Head of caudate nucleus (tissue), 42 donors: ENCODE results near the gene FABP6.
"Not testable (repeated sequence)": the region's sequence is repeated elsewhere in the genome, so short reads cannot be mapped to it uniquely, and the experiment has no call there.

Experiments used
- DNase-seq, 42 donors: peaks; one replicate each; pipeline versions ENCODE4 v3.0.0 to v3.0.0-alpha.2; 2020 to 2021; ENCODE audit warnings: mixed read lengths in 7 of 42
- intact Hi-C: fragments of 100-400 bp; cut with DNase I; formaldehyde crosslinking; loops from one replicate; pipeline ENCODE4 v1.15.0; 2022

Gene FABP6

DNA sequence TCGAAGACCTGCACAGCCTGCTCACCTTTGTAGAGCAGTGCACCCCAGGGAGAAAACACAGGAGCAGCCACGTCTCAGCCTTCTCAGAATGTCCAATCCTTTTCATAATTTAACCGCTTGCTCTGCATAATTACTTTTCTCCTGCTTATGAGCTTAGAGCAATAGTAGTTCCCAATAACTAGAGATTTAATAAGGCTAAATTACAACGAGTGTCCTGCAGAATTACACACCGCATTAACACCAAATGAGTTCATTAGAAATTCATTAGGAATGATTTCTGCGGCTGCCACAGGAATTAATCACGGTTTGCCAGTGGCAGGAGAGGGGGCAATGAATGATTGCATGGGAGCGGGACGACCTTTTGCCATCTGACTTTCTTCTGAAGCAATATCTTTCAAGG lies 18.7 kb upstream of the FABP6 start:
- intact Hi-C loops = no loop called here
- no peak for DNase-seq

DNA sequence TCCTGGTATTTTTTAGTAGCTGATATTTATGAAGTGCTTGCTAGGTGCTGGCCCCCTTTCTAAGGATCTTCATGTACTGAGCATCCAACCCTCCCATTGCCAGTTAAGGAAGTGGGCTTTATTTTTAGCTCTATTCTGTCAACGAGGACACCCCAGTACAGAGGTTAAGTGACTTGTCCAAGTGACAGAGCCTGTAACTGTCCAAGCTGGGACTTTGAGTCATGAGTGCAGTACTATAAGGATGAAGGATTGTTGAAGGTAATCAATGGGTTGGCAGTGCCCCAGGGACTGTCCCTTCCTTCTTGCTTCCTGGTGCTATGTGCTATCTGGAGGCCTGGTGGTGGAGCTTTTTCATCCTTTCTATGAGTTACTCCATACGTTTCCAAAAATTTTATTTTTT lies 18.0 kb upstream of the FABP6 start:
- intact Hi-C loops = no loop called here
- DNase-seq = no peak

DNA sequence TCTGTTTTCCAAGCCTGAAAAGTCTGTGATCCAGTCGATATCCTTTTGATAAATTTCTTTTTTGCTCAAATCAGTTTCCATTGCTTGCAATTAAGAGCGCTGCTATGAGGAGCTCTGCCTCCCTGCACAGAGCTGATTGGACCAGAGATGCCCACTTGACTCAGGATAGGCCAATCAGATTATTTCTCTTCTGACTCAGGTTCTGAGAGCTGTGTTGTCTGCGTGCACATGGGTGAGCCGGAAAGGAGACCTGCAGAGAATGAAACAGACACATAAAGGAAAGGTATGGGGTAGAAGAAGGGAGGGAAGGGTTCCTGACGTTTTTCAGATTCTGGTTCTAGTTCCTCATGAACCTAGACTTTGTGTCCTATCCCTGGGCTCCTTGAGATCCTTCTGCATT lies 15.8 kb upstream of the FABP6 start:
- intact Hi-C loops = no loop called here

DNA sequence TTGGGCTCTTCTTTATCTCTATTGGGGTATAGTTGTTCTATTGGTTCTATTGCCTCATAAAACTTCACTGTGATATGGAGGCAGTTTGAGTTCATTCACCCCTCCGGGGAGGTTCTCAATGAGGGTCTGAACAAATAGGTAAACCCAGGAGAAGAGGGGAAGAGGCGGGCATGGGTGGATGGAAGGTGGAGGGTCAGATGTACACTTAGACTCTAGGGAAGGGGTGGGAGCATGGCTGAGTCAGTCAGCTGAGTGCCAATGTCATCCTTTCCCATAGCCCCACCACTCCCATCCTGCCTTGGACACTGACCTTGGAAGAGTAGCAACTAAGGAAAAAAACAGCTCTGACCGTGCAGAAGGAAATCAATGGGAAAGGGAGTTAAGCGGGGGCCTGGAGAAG lies 9.9 kb upstream of the FABP6 start:
- DNase-seq = no peak
- intact Hi-C loops = no loop called here

More for the DNA sequence above, 15.8 kb upstream of the FABP6 start:
- peak in 28 of 42 donors; percentile 9 to 65 (median 33) for DNase-seq

DNA sequence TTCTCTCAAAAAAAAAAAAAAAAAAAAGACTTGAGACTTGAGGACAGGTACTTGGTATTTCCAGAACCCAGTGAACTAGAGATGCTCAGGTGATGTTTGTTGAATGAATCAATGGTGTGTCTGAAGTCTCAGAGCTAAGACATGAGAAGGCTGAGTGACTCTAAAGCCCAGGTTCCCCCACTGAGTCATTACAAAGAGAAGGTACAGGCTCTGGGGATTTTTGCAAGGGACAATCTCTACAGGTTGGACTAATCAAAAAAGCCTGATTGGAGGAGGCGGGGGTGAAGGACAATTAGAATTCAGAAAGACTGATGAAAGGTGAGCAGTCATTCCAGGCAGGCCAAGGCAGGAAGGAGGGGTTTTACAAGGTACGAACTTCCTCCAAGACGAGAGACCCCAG lies 8.2 kb upstream of the FABP6 start:
- no peak for DNase-seq
- intact Hi-C loops = no loop called here

DNA sequence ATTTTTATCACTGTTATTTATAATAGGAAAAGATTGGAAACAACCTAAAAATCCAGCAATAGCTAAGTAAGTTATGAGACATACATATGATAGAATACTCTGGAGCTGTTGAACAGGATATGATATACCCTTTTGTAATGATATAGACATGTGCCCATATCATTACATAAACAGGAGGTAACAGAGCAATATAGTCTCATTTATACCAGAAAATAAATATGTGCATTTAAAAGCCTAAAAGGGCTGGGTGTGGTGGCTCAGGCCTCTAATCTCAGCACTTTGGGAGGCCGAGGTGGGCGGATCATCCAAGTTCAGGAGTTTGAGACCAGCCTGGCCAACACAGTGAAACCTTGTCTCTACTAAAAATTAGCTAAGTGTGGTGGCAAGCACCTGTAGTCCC lies 2.3 kb upstream of the FABP6 start:
- DNase-seq = no peak
- intact Hi-C loops = no loop called here

DNA sequence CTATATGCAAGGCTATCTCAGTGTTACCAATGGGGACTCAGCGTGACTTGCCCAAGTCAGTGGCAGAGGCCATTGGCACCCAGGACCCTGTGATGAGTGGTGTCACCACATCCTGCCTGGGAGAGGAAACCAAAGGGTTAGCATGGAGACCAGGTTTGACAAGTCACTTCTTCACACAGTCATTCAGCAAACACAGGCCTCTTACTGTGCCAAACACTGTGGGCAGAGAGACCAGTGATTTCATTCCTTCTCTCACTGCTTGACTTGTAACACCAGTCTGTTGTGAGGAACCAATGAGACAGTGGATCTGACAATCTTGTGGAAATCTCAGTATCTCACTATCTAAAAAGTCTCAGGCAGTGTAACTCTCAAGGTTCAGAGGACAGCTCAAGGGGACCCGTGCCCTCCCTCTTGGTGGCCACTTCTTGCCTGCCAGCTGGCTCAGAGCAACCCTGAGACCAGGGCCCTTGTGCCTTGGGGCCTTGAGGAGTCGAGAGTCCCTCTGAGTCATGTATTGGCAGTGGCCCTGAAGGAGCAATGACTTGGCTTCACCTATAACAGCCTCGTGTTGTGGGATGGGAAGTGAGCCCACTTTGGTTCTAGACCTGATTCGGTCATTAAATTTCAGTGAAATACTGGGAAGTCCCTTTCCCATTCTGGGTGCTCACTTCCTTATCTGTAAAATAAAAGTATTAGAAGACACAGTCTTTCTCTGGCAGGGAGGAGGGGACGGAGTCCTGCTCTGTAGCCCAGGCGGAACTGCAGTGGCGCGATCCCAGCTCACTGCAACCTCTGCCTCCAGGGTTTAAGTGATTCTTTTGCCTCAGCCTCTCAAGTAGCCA lies 1.6 kb downstream of the FABP6 start:
- peak in 6 of 42 donors; percentile 3 to 56 (median 18) for DNase-seq
- intact Hi-C loops = no loop called here

DNA sequence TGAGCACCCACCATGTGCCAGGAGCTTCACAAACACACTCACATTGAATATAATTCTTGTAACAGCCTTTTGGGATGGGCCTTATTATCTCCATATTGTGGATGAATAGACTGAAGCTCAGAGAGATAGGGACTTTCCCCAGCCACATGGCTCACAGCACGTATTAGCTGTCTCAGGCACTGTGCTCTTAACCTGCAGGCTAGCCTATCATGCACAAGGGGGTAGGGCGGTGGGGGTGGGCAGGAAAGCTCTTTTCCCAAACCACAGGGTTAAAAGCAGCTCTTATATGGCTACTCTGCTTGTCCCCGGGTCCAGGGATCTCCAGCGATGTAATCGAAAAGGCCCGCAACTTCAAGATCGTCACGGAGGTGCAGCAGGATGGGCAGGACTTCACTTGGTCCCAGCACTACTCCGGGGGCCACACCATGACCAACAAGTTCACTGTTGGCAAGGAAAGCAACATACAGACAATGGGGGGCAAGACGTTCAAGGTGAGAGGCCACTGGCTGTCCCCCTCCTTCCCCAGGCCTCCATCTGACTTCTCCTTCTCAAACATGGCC lies 2.6 kb downstream of the FABP6 start:
- intact Hi-C loops = no loop called here
- DNase-seq = no peak

DNA sequence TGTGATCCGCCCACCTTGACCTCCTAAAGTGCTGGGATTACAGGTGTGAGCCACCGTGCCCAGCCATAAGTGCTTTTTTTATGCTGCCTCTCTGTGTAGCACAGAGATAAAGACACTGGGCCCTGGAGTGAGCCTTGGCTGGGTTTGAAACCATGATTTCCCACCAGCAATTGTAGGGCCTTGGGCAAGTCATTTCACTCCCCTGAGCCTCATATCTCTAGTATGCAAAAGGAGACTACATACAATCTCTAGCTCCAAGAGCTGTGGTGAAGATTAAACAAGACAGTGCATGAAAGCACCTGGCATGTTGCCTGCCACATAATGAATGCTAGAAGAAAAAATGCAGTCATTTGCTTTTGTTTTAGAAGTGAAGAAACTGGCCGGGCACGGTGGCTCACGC lies 3.9 kb downstream of the FABP6 start:
- intact Hi-C loops = no loop called here
- DNase-seq = no peak

DNA sequence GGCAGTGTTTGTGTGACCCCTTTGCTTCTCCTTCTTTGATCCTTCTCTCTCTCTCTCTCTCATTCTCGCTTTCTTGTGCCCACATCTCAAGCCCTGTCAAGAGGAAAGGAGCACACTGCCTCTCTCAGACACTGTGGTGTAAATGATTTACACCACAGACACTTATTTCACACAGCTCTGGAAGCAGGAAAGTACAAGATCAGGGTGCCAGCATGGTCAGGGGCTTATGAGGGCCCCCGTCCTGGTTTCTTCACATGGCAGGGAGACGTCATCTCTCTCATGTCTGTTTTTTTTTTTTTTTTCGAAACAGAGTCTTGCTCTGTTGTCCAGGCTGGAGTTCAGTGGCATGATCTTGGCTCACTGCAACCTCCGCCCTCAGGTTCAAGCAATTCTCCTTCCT lies 6.4 kb downstream of the FABP6 start:
- intact Hi-C loops = no loop called here
- no peak for DNase-seq

DNA sequence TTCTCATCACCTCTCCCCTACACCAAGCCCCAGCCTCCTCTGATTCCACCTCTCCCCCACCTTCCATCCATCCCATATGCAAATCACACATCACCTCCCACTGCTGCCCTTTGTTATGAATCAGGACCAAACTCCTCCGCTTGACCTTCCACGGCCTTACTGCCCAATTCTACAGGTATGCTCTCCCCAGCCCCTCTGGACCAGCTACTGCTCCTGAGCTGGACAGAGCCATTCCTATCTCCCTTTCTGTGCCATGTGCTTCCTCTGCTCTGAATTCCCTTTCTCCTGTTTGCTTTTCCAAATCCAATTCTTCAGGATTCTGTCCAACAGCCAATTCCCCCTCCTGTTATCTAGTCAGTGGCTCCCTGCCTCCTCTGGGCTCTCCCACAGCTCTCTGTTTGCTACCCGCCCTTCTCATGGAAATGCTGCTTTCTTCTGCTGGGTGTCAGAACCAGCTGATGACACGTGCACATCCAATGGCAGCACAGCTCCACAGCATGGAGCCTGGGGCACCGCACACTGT lies 8.3 kb downstream of the FABP6 start:
- intact Hi-C loops = no loop called here
- DNase-seq = no peak

DNA sequence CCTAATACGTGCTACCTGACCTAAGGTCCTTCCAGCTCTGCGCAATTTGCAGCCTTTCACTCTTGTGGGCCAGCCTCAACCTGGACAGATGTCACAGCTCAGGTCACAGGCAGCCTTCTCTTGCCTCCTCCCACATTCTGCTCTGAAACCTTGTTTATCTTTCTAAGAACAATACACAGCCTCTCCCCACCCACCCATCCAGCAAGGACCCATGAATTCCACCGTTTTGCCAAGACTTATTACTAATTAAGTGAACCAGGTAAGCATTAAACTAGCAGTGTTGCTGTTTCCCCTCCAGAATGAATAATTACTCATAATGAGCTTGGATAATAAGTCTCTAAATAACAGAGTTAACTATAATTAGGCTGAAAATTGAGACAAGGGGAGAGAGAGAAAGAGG lies 11.0 kb downstream of the FABP6 start:
- DNase-seq = no peak
- intact Hi-C loops = no loop called here

DNA sequence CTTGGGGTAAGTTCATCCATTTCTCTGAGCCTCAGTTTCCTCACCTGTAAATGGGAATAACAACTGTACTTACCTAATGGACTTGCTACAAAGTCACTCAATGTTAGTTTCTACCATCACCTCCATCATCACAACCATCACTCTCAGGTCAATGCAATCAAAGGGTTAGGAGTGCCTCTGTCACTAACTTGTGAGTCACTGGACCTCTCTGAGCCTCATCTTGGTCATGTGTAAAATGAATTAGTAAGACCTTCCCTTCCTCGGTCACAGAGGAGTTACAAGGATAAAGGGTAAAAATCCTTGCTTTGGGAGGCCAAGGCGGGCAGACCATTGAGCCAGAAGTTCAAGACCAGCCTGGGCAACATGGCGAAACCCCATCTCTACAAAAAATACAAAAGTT lies 12.8 kb downstream of the FABP6 start:
- intact Hi-C loops = no loop called here
- DNase-seq = no peak

DNA sequence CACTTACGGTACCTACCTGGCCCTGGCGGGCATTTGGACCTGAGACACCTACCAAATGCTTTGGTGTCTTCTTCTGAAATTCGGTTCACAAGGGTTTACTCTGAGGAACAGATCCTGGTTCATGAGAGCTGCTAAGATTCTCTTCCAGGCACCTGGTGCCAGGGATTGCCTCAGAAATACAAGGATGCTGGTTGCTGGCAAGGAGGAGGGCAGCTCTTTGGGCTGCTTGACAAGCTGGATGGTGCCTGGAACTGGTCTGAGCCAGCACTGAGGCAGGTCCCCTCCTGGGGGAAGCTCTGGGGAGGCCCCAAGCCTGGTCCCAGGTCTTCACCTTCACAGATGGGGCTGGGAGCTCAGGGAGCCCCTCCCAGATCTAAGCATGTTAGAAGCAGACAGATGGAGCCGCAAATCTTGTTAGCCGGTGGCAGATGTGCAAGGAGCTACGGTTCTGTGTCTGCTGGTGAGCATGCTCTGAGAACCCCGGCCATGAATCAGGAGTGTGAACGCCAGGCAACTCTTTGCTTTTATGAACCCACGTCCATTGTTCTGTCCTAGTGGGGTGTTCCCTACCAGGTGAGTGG lies 16.3 kb downstream of the FABP6 start:
- no peak for DNase-seq
- intact Hi-C loops = no loop called here

DNA sequence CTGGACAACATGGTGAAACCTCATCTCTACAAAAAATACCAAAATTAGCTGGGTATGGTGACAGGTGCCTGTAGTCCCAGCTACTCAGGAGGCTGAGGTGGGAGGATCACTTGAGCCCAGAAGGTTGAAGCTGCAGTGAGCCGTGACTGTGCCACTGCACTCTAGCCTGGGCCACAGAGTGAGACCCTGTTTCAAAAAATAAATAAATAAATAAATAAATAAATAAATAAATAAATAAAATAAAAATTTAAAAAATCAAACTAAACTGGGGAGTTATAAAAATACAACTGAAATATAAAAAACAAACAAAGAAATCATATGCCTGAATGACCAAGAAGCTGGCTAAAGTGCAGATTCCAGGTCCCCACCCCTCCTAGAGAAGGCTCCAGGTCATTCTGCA lies 20.3 kb downstream of the FABP6 start:
- DNase-seq, intact Hi-C loops: not testable (repeated sequence)

DNA sequence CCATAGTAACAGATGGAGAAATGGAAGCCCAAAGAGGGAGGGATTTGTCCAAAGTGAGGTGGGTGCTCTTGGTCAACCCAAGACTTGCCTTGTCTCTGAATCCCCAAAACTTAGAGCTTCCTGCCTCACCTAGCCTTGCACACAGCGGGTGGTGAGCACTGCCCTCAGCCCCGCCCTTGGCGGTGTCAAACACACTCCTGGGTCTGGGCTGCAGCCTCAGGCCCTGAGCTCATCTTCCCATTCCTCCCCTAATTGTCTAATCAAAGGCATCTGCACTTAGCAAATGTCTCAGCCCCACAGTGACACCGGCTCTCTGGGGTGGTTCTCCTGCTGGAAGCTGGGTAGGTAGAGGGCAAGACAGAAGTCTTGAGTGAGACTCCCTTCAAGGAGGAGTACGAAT lies 20.9 kb downstream of the FABP6 start:
- intact Hi-C loops = no loop called here

DNA sequence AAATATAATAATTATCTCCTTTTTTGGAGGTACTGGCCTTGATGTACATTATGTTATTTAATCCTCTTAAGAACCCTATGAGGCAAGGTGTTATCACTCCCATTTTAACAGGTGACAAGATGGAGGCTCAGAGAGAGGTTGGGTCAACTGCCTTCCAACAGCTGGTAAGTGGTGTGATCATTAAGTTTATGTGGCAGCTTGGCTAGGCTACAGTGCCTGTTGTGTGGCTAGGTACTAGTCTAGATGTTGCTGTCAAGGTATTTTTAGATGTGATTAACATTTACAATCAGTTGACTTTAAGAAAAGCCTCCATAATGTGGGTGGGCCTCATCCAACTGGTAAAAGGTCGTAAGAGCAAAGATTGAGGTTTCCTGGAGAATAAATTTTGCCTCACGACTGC lies 21.5 kb downstream of the FABP6 start:
- intact Hi-C loops = no loop called here
- DNase-seq = no peak

More for the DNA sequence above, 20.9 kb downstream of the FABP6 start:
- no peak for DNase-seq

DNA sequence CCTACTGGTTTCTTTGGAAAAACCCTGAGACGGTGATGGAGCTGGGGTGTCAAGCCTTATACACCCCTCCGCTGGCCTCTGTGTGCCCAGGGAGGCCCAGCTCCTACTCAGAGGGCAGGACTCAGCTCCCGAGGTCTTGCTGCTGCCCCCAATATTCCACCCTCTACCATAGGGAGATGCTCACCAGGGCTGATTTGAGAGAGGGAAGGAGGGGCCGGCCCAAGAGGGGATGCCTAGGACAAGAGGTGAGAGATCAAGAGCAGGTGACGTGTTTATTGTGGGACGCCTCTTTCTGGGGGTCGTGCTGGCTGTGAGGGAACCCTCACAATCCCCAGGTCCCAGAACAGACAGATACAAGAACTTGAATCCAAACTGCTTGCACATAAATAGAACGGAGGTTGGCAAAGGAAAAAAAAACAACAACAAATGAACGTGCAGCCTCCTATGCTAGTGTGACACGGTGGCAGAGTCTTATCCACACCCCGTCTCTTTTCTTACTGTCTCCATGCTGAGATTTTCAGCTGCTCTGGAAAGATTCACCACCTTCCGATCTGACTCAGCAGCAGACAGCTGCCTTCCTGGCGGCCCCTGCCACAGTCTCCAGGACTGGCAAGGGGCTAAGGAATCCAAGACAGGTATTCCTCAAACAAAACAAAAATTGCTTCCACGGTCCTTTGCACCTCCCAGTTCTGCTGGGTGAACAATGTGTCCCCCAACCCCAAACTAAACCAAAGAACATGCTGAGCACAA lies 22.3 kb downstream of the FABP6 start:
- intact Hi-C loops = no loop called here
- DNase-seq = no peak

DNA sequence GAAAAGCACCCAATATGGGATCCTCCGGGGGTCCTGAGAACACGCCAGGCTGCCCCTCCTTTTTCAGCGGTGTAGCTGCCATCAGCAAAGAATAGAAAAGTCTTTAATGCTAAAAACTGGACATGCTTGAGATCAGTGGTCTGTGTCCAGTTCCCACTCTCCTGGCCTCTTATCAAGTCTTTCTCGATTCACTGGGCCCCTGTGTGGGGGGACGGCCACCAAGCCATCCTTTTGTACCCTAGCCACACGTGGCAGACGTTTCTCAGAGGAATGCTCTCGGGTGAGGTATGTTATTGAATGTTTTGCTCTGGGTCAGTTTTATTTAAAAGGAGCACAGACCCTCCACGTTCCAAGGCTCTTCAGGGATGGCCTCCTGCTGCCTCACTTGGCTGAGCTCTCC lies 23.6 kb downstream of the FABP6 start:
- intact Hi-C loops = no loop called here
- no peak for DNase-seq

DNA sequence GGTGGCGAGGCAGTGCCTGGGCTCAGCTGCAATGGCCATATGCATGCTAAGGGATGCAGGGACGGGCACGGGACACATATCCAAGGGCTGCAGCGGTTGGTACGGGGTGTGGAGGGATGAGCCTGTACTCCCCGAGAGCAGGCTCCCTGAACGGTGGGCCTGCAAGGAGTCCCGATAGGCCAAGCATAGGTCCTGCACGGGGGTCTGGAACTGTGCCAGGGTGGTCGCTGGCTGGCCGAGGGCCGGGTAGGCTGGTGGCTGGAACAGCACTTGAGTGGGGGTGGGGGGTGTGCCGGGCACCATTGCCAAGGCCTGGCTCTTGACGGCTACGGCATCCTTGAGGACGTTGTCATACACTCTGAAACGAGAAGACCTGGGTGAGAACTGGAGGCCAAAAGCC lies 24.1 kb downstream of the FABP6 start:
- DNase-seq = no peak
- intact Hi-C loops = no loop called here
